Measurements from ENCODE around the gene CNFN.

GRCh38 chr19:42397263-42398166, 7.4 kb upstream of the CNFN start:
- TF ChIP-seq, protein P1, sequence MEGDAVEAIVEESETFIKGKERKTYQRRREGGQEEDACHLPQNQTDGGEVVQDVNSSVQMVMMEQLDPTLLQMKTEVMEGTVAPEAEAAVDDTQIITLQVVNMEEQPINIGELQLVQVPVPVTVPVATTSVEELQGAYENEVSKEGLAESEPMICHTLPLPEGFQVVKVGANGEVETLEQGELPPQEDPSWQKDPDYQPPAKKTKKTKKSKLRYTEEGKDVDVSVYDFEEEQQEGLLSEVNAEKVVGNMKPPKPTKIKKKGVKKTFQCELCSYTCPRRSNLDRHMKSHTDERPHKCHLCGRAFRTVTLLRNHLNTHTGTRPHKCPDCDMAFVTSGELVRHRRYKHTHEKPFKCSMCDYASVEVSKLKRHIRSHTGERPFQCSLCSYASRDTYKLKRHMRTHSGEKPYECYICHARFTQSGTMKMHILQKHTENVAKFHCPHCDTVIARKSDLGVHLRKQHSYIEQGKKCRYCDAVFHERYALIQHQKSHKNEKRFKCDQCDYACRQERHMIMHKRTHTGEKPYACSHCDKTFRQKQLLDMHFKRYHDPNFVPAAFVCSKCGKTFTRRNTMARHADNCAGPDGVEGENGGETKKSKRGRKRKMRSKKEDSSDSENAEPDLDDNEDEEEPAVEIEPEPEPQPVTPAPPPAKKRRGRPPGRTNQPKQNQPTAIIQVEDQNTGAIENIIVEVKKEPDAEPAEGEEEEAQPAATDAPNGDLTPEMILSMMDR (IDR thresholded peaks at IDR 0.05): no peak
- no peak for TF ChIP-seq POLR2A (IDR thresholded peaks at IDR 0.05)
